D721Med (cell line): ENCODE results near the gene TNFRSF6B.

Source experiments
- DNase-seq: peaks from one replicate; pipeline ENCODE4 v3.0.0; 2011; ENCODE audit warnings: low spot score; ENCODE audit not compliant: insufficient read length
- FAIRE-seq: peaks from 2 replicates; lab custom pipeline; 2011; peaks lifted over from hg19 to GRCh38; lab: Jason Lieb, UNC
- CTCF ChIP-seq: IDR thresholded peaks from 2 replicates; pipeline ENCODE4 v1.5.1; 2012; ENCODE audit warnings: mild to moderate bottlenecking, control low read depth; ENCODE audit not compliant: insufficient read depth; ENCODE audit errors: missing control alignments

TNFRSF6B gene

GRCh38 chr20:63680427-63680826 lies 16.0 kb upstream of the TNFRSF6B start:
- no peak for TF ChIP-seq CTCF
- DNase-seq (no peak), FAIRE-seq (no peak)

GRCh38 chr20:63680857-63681608 lies 15.4 kb upstream of the TNFRSF6B start:
- no peak for TF ChIP-seq CTCF
- DNase-seq (no peak), FAIRE-seq (no peak)

GRCh38 chr20:63681609-63682142 lies 14.8 kb upstream of the TNFRSF6B start:
- FAIRE-seq (no peak), DNase-seq (no peak)
- TF ChIP-seq CTCF, result no peak

GRCh38 chr20:63682384-63683139 lies 13.9 kb upstream of the TNFRSF6B start:
- no peak for DNase-seq
- no peak for FAIRE-seq
- no peak for TF ChIP-seq CTCF

- TF ChIP-seq CTCF, result no peak
- no peak for DNase-seq
- FAIRE-seq, result no peak
These were observed 11.0 kb upstream of the TNFRSF6B start for GRCh38 chr20:63685269-63686026.

GRCh38 chr20:63686094-63686491 lies 10.4 kb upstream of the TNFRSF6B start:
- no peak for DNase-seq
- no peak for FAIRE-seq
- TF ChIP-seq CTCF, result no peak
